ENCODE data around the gene PKNOX1.

- TF ChIP-seq, protein P1, sequence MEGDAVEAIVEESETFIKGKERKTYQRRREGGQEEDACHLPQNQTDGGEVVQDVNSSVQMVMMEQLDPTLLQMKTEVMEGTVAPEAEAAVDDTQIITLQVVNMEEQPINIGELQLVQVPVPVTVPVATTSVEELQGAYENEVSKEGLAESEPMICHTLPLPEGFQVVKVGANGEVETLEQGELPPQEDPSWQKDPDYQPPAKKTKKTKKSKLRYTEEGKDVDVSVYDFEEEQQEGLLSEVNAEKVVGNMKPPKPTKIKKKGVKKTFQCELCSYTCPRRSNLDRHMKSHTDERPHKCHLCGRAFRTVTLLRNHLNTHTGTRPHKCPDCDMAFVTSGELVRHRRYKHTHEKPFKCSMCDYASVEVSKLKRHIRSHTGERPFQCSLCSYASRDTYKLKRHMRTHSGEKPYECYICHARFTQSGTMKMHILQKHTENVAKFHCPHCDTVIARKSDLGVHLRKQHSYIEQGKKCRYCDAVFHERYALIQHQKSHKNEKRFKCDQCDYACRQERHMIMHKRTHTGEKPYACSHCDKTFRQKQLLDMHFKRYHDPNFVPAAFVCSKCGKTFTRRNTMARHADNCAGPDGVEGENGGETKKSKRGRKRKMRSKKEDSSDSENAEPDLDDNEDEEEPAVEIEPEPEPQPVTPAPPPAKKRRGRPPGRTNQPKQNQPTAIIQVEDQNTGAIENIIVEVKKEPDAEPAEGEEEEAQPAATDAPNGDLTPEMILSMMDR (conservative IDR thresholded peaks at IDR 0.05; ENCODE audit: low read depth in 2 of 2): no peak
- no peak for TF ChIP-seq EZH2 (IDR thresholded peaks at IDR 0.05; ENCODE audit: low read depth, unreplicated experiment)
- TF ChIP-seq POLR2AphosphoS5 (IDR thresholded peaks at IDR 0.05; ENCODE audit: low read depth): no peak
- TF ChIP-seq EZH2phosphoT487 (IDR thresholded peaks at IDR 0.05; ENCODE audit: unreplicated experiment): no peak
- TF ChIP-seq, protein P2, sequence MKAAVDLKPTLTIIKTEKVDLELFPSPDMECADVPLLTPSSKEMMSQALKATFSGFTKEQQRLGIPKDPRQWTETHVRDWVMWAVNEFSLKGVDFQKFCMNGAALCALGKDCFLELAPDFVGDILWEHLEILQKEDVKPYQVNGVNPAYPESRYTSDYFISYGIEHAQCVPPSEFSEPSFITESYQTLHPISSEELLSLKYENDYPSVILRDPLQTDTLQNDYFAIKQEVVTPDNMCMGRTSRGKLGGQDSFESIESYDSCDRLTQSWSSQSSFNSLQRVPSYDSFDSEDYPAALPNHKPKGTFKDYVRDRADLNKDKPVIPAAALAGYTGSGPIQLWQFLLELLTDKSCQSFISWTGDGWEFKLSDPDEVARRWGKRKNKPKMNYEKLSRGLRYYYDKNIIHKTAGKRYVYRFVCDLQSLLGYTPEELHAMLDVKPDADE (IDR thresholded peaks at IDR 0.05): no peak
- TF ChIP-seq REST (IDR thresholded peaks at IDR 0.05; ENCODE audit: unreplicated experiment): no peak
- TF ChIP-seq ZNF331 (CRISPR knock-in tag; IDR thresholded peaks at IDR 0.05; ENCODE audit: low read depth): no peak
- TF ChIP-seq JUNB (IDR thresholded peaks at IDR 0.05; ENCODE audit: unreplicated experiment): no peak
Observed at GRCh38 chr21:42969193-42969600, 5.2 kb upstream of the PKNOX1 start.

All from GM23338 (cell line).